HG02852 (cell line): ENCODE results near the gene OOSP4B.
"Not testable (repeated sequence)": the region's sequence is repeated elsewhere in the genome, so short reads cannot be mapped to it uniquely, and the experiment has no call there.

Source experiments
- ATAC-seq: cut with Tn5 transposase; IDR thresholded peaks from one replicate; pipeline ENCODE4 v1.9.1; 2021; ENCODE audit warnings: mild to moderate bottlenecking, moderate library complexity; ENCODE audit not compliant: unreplicated experiment

The OOSP4B gene

DNA sequence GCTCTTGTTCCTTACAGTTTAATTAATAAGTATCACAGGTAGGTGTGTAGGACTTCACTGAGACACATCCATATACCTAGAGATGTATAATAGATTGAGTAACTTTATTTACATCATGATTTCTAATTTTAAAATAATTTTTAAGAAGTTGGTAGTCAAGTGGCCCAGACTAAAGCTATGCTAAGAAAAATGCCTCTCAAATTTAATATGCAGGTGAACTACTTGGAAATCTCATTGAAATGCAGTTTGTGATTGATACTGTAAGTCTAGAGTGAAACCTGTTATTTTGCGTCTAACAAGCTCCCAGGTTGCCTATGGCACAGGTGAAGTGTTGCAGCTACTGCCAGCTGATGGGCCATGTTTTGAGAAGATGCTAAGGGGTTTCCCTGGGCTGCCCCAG is at the start of gene OOSP4B:
Gene OOSP4B (plus strand): TSS at position 301 of the 400 bp plus-strand sequence.
- ATAC-seq, result no peak

- no peak for ATAC-seq
These were observed 49.1 kb upstream of the OOSP4B start for GRCh38 chr11:59967677-59968394.

GRCh38 chr11:59968395-59968783 is 48.6 kb upstream of the OOSP4B start:
- no peak for ATAC-seq

DNA sequence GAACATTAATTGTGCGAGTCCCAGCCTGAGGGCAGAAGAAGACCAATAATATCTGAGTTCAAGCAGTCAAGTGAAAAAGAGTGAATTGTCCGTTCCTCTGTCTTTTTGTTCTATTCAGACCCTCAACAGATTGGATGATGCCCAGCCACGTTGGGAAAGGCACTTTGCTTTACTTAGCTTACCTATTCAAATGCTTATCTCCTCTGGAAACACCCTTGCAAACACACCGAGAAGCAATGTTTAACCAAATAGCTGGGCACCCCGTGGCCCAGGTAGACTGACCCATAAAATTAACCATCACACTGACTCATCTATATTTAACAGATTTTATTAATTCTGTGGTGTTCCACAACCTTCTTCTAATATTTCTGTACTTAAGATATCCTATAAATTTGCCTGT is 43.9 kb upstream of the OOSP4B start:
- ATAC-seq, result no peak

DNA sequence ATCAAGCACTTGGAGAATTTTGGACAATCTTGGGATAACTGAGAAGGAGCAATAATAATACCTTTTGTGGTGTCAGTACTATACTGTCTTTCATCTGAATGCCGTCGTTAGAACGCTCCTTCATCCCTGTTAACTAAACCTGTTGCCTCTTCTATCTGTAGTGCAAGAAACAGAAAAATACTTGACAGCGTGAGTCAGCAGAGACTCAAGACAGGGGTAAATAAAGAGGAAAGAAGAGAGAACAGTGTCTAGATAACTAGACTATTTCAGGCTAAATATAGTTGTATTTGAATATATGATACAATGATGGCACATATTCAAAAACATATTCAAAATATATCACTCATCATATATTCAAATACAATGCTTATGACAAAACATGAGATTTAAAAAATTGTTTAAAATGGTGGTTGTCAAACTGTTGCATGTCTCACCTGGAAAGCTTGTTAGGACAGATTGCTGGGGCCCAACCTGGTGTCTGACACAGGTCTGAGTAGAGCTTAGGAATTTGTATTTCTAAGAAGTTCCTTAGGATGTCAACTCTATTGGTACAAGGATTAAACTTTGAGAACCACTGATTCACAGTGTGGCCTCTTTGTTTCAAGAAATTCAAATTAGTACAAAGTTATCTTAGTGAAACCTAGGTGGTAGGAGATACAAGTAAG is 35.7 kb upstream of the OOSP4B start:
- no peak for ATAC-seq

DNA sequence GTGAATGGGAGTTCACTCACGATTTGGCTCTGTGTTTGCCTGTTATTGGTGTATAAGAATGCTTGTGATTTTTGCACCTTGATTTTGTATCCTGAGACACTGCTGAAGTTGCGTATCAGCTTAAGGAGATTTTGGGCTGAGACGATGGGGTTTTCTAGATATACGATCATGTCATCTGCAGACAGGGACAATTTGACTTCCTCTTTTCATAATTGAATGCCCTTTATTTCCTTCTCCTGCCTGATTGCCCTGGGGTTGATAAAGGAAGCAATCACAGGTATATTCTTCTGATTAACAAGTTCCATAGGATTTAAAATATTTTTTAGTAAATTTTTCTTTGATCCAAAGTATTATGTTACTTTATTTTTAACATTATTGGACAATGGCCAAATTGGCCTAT is 34.9 kb upstream of the OOSP4B start:
- ATAC-seq, result not testable (repeated sequence)

- no peak for ATAC-seq
These were observed 33.8 kb upstream of the OOSP4B start for GRCh38 chr11:59983212-59983611.

GRCh38 chr11:59984368-59984767 is 32.6 kb upstream of the OOSP4B start:
- no peak for ATAC-seq

DNA sequence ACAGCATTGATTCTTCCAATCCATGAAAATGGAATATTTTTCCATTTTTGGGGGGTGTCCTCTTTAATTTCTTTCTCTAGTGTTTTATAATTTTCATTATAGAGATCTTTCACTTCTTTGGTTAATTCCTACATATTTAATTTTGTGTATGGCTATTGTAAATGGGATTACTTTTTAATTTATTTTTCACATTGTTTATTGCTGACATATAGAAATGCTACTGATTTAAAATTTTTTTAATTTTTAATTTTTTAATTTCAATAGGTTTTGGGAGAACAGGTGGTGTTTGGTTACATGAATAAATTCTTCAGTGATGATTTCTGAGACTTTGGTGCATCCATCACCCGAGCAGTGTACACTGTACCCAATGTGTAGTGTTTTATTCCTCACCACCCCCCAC is 26.6 kb upstream of the OOSP4B start:
- ATAC-seq, result no peak

DNA sequence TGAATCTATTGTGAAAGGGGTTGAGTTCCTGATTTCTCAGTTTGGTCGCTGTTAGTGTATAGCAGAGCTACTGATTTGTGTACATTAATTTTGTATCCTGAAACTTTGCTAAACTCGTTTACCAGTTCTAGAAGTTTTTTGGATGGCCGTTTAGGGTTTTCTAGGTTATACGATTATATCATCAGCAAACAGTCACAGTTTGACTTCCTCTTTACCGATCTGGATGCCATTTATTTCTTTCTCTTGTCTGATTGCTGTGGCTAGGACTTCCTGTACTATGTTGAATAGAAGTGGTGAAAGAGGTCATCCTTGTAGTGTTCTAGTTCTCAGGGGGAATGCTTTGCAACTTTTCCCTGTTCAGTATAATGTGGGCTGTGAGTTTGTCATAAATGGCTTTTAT is 24.6 kb upstream of the OOSP4B start:
- no peak for ATAC-seq

- ATAC-seq, result no peak
These were observed 19.2 kb upstream of the OOSP4B start for GRCh38 chr11:59997800-59998199.

DNA sequence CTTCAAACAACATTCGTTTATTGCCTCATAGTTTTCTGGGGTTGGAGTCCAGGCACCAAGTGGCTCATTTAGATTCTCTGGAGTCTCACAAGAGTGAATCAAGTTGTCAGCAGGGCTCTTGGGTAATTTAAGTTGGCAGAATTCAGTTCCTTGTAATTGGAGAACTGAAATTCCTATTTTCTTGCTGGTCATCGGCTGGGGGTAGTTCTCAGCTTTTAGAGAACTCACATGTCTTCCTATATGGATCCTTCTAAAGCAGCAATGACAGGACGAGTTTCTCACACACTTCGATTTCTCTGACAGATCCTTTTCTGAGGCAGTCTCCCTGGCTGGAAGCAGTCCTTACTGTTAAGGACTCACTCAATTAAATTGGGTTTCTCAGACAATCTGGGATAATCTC is 17.3 kb upstream of the OOSP4B start:
- no peak for ATAC-seq

GRCh38 chr11:60003729-60004128 is 13.3 kb upstream of the OOSP4B start:
- no peak for ATAC-seq

DNA sequence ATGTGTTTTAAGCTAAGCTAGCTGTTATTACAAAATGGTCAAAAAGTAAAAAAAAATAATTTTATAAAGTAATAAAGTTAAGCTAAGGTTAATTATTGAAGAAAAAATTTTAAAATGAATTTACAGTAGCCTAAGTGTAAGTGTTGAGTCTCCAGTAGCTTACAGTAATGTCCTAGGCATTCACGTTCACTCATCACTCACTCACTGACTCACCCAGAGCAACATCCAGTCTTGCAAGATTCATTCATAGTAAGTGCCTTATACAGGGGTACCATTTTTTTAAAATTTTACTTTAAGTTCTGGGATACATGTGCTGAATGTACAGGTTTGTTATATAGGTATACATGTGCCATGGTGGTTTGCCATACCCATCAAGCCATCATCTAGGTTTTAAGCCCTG is 11.6 kb upstream of the OOSP4B start:
- no peak for ATAC-seq

- ATAC-seq, result no peak
These were observed 1.1 kb downstream of the OOSP4B start for GRCh38 chr11:60018058-60018457.

- ATAC-seq, result not testable (repeated sequence)
These were observed 3.4 kb downstream of the OOSP4B start for GRCh38 chr11:60020376-60020775.

DNA sequence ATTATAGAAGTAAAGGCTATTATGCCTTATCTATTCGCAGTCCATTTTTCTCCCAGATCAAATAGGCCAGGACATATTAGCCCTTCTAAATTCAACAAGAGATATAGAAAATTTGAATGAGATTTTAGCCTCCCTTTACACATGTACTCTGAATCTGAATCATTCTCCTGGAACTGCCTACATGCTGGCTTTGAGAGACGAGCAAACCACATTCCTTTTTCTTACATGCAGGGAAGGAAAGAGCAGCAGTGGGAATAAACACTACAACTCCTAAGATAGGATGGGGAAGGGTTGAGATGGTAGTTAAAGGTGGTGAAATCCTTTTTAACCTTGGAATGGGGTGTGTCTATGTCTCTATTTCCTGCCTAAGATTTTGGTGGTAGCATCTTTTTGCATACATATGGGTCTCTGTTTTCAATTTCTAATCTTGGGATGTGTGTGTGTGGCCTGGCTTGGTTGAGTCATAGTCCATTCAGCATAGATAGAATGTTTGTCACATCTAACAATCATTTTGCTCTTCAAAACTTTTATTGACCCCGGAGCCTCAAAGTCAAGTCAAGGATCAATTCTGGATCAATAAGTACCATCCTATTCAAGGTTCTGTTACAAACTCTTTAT is 12.1 kb downstream of the OOSP4B start:
- ATAC-seq, result no peak

GRCh38 chr11:60040109-60040508 is 23.1 kb downstream of the OOSP4B start, which contains the start of gene OOSP2:
OOSP2 (plus strand) TSS chr11:60040409; CDS start chr11:60040460, 51 bp downstream.
- ATAC-seq, result no peak

GRCh38 chr11:60050422-60050821 is 33.4 kb downstream of the OOSP4B start:
- ATAC-seq, result not testable (repeated sequence)

- not testable (repeated sequence) for ATAC-seq
These were observed 33.9 kb downstream of the OOSP4B start for GRCh38 chr11:60050839-60051238.

DNA sequence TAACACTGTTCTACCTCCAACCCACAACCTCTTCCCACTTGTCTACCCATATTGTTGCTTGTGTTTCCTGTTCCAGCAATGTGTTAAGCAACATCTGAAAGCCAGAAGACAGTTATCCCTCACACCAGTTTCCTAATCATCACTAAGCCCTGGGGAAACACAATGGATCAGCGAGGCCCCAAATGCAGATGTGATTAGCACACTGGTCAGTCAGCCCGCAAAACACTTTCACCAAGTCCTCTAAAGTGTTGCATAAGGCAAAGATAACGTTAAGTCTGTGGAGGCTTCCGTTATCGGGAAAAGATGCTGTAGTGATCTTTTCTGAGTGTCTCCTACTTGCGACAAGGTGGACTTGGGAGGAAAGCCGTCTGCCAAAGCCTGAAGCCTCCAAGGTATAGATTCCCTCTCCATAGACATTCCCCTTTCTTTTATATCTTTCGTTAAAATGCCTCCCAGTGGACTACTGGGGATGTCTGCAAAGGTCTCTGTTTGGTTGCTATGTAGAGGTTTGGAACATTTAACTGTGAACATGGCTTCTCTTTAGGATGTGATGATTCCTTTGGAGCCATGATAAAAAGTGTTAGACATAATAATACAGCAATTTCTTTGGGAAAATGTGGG is 39.5 kb downstream of the OOSP4B start, which contains the start of gene MS4A3:
Gene MS4A3 (plus strand): TSS at position 317 of the 621 bp plus-strand sequence. CDS start 4,496 bp downstream, outside the sequence.
- no peak for ATAC-seq
